ENCODE measurements around the gene DIDO1.
"Not testable (repeated sequence)": the region's sequence is repeated elsewhere in the genome, so short reads cannot be mapped to it uniquely, and the experiment has no call there.

DIDO1 gene

DNA sequence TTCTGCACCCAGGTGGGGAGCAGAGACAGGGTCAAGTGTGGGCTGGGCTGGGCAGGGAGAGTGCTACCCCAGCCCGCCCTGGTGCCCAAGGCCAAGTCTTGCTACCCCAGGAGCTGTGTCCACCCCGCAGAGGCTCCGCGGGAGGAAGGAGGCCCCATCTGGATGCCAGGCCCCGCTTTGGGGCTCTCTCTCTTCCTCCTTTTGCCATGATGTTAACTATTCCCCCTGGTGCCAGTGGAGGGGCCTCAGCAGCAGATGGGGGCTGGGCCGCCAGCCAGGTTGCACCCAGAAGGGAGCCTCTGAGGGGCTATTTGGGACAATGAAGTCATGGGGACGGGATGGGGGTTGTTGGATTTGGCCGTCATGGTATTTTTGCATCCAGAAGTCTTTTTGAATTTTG lies 35.5 kb upstream of the DIDO1 start:
- no peaks in the 10 kb centered on the region; the same call in 1 of the 2 replicates for H3K4me1 ChIP-seq (ENCODE audit: control insufficient read depth, insufficient read depth, low read length)
- no peaks in the 10 kb centered on the region for H3K9me3 ChIP-seq (ENCODE audit: control insufficient read depth, insufficient read depth, low read length)
- H3K27me3 ChIP-seq (ENCODE audit: control insufficient read depth, insufficient read depth, low read length), result no peaks in the 10 kb centered on the region
- WGBS (ENCODE audit: insufficient coverage, insufficient read length), result no CpG with 5 or more reads among the region's 8 CpGs
- H3K27ac ChIP-seq (ENCODE audit: low read length), result no peak overlapping the region
- DNase-seq (ENCODE audit: low read depth, low spot score), result no peak
- H3K36me3 ChIP-seq (ENCODE audit: control insufficient read depth, insufficient read depth, low read length), result peaks cover 30% of the 10 kb centered on the region
- H3K4me3 ChIP-seq (ENCODE audit: low read length), result no peak overlapping the region

DNA sequence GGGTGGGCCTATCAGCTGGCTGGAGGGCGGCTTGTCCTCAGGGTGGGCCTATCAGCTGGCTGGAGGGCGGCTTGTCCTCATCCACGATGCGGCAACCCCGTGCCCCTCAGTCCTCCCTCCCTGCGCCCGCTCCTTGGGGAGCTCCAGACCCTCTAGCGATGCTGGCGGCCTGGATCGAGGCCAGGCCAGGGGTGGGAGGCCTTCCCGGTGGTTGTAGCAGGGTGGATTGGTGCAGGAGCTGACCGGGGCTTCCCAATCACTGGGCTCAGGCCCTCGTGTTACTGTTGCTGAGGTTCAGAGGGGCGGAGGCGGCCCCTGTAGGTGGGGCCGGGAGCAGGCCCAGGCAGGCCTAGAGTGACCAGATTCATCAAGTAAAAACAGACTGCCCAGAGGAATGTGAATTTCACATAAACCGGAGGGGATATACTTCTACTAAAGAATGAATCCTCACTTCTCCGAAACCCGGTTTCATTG lies 35.0 kb upstream of the DIDO1 start:
- H3K27me3 ChIP-seq (ENCODE audit: control insufficient read depth, insufficient read depth, low read length), result no peaks in the 10 kb centered on the region
- H3K9me3 ChIP-seq (ENCODE audit: control insufficient read depth, insufficient read depth, low read length), result no peaks in the 10 kb centered on the region
- peaks cover 32% of the 10 kb centered on the region for H3K36me3 ChIP-seq (ENCODE audit: control insufficient read depth, insufficient read depth, low read length)
- no peak overlapping the region for H3K27ac ChIP-seq (ENCODE audit: low read length)
- H3K4me3 ChIP-seq (ENCODE audit: low read length), result no peak overlapping the region
- DNase-seq (ENCODE audit: low read depth, low spot score), result no peak
- no peaks in the 10 kb centered on the region; the same call in 1 of the 2 replicates for H3K4me1 ChIP-seq (ENCODE audit: control insufficient read depth, insufficient read depth, low read length)
- WGBS (ENCODE audit: insufficient coverage, insufficient read length), result no CpG with 5 or more reads among the region's 19 CpGs

DNA sequence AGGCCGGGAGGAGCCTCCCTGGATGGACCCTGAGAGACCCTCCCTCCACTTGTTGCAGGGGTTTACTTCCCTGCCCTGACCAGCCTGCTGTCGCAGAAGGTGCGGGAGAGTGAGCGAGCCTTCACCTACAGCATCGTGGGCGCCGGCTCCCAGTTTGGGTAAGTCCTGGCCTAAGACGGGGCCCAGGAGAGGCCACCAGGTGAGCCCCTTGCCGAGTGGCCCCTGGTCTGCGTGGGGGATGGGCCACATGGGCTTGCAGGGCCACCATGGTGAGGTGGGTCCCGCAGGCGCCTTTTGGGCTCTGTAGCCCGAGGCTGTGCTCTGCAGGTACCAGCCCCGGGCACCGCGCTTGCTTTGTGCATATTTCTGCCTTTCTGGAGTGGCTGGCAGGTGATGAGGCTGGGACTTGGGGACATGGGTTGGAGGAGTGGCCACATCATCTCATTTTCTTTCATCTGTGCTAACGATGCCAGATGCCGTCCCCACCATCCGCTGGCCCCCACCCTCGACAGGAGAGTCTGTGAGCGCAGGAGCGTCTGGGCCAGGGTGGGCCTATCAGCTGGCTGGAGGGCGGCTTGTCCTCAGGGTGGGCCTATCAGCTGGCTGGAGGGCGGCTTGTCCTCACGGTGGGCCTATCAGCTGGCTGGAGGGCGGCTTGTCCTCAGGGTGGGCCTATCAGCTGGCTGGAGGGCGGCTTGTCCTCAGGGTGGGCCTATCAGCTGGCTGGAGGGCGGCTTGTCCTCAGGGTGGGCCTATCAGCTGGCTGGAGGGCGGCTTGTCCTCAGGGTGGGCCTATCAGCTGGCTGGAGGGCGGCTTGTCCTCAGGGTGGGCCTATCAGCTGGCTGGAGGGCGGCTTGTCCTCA lies 34.4 kb upstream of the DIDO1 start:
- H3K36me3 ChIP-seq (ENCODE audit: control insufficient read depth, insufficient read depth, low read length), result peaks cover 32% of the 10 kb centered on the region
- DNase-seq (ENCODE audit: low read depth, low spot score); H3K27ac ChIP-seq (ENCODE audit: low read length); H3K4me3 ChIP-seq (ENCODE audit: low read length); H3K9me3 ChIP-seq (ENCODE audit: control insufficient read depth, insufficient read depth, low read length); H3K27me3 ChIP-seq (ENCODE audit: control insufficient read depth, insufficient read depth, low read length); H3K4me1 ChIP-seq (ENCODE audit: control insufficient read depth, insufficient read depth, low read length): not testable (repeated sequence)
- WGBS (ENCODE audit: insufficient coverage, insufficient read length), result no CpG with 5 or more reads among the region's 31 CpGs

DNA sequence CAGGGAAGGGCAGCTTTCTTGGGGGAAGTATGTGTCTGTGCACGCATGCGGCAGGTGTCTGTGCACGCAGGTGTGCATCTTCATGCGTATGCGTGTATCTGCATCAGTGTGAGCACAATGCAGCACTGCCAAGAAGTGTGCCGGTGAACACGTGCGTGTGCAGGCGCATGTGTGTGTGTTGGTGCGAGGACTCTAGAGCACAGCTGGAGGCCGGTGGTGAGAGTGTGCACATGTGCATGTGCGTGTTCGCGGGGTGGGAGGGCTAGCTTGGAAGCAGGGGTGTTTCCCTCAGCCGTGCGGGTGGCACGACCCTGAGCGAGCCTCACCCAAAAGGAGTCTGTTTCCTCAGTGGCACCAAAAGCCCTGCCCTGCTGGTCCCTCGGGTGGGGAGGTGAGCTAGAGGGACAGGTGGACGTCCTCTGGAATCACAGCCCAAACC lies 33.7 kb upstream of the DIDO1 start:
- Histone ChIP-seq H3K9me3 (ENCODE audit: control insufficient read depth, insufficient read depth, low read length) (no peaks in the 10 kb centered on the region), H3K4me3 (ENCODE audit: low read length) (no peak overlapping the region), H3K27me3 (ENCODE audit: control insufficient read depth, insufficient read depth, low read length) (no peaks in the 10 kb centered on the region), H3K27ac (ENCODE audit: low read length) (no peak overlapping the region), H3K36me3 (ENCODE audit: control insufficient read depth, insufficient read depth, low read length) (peaks cover 32% of the 10 kb centered on the region), H3K4me1 (ENCODE audit: control insufficient read depth, insufficient read depth, low read length) (no peaks in the 10 kb centered on the region; the same call in 1 of the 2 replicates)
- WGBS (ENCODE audit: insufficient coverage, insufficient read length), result no CpG with 5 or more reads among the region's 20 CpGs
- no peak for DNase-seq (ENCODE audit: low read depth, low spot score)

DNA sequence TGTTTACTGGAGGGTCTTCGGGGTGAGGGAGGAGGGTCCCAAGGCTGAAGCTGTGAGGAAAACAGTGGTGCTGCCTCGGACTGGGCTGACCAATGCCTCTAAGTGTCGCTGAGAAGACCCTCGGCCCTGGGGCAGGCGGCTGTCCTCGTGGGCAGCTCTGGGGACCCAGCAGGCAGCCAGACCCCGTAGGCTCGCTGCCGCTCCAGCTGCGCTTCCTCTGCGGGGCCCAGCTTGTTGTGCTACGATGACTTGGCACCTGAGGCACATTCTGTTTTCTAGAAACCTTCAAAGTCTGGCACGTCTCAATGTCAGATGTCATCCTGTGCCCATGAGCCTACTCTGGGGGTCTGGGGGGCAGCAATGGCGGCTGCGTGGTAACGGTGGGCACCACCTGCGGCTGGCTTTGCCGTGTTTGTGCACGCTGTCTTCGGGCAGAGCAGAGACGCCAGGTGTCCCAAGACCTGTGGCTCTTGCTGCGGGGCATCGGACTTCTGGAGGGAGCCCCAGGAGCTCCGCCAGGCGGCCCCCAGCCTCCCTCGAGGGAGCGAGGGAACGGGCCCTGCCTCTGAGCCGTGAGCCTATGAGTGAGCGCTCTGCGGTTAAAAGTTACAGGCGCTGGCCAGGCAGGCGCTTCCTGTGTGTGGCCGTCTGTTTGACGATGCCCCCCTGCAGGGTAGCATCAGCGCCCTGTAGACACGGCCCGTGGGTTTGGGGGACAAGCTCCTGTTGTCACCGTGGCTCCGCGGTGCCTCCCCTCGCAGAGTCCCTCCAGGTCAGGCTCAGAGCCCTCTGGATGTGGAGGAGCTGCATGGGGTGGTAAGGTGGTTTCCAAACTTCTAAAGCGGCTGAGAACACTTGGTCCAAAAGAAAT lies 33.0 kb upstream of the DIDO1 start:
- Histone ChIP-seq H3K27ac (ENCODE audit: low read length) (no peak overlapping the region), H3K4me3 (ENCODE audit: low read length) (no peak overlapping the region), H3K36me3 (ENCODE audit: control insufficient read depth, insufficient read depth, low read length) (peaks cover 31% of the 10 kb centered on the region), H3K27me3 (ENCODE audit: control insufficient read depth, insufficient read depth, low read length) (no peaks in the 10 kb centered on the region), H3K9me3 (ENCODE audit: control insufficient read depth, insufficient read depth, low read length) (no peaks in the 10 kb centered on the region), H3K4me1 (ENCODE audit: control insufficient read depth, insufficient read depth, low read length) (peaks cover 3% of the 10 kb centered on the region; the same call in 1 of the 2 replicates)
- DNase-seq (ENCODE audit: low read depth, low spot score), result no peak
- WGBS (ENCODE audit: insufficient coverage, insufficient read length), result no CpG with 5 or more reads among the region's 43 CpGs

DNA sequence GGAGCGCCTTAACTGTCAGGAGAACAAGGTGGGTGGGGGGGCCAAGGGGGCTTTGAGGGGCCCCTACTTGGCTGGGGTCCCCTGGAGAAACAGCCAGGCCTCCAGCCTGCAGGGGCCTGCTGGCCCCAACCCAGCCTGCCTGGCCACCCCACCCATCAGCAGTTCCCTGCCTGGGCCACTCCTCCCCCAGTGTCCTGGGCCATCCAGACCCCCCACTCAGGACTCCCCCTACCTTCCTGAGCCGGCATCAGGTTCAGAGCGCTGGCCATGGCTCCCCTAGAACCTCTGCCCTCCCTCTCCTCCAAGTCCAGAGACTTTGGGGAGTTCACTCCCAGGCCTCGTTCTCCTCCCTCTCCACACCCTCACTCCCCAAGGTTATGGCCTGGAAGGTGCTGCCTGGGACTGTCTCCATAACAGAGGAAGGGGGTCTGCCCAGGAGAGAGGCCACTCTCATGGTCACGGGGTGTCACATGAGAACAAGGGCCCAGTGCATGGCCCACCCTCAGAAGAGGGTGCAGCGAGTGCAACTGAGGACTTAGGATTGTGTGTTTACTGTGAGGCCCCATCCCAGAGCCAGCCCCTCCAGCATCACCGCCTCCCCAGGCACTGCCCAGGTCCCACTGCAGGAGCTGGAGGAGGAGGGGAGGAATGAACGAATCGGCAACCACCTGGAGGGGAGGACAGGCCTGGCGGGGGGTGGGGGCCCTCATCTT lies 32.2 kb upstream of the DIDO1 start:
- no CpG with 5 or more reads among the region's 10 CpGs for WGBS (ENCODE audit: insufficient coverage, insufficient read length)

DNA sequence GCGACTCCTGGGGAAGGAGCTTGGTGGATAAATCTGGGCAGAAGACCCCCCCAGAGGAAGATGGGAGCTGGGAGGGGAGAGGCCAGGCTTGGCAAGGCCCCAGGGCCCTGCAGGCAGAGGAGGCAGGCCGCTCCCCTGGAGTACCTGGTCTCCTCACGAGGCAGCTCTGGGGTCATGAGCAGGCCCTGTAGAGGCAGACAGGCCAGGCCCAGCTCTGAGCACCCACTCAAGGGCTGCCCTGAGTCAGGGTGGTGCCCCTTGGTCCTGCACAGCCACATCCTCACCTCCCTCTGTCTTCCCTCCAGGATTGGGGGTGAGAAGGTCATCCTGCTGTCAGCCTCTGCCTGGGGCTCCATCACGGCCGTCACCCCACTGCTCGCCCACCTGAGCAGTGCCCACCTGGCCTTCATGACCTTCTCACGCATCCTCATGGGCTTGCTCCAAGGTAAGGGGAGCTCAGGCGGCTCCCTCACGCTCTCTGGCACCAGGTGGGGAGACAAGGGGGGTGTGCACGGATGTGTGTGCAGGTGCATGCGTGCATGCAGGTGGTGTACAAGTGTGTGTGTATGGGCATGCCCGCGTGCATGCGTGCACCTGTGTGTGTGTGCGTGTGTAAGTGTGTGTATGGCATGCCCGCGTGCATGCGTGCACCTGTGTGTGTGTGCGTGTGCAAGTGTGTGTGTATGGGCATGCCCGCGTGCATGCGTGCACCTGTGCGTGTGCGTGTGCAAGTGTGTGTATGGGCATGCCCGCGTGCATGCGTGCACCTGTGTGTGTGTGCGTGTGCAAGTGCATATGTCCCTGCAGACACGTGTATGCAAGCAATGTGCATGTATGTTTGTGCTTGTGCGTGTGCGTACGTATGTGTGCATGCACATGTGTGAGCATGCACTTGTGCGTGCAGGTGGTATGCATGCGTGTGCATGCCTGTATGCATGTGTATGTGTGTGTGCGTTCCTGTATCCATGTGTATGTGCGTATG lies 31.1 kb upstream of the DIDO1 start:
- H3K36me3 ChIP-seq (ENCODE audit: control insufficient read depth, insufficient read depth, low read length), result peaks cover 17% of the 10 kb centered on the region
- no peaks in the 10 kb centered on the region for H3K9me3 ChIP-seq (ENCODE audit: control insufficient read depth, insufficient read depth, low read length)
- no peak overlapping the region for H3K27ac ChIP-seq (ENCODE audit: low read length)
- H3K4me3 ChIP-seq (ENCODE audit: low read length), result no peak overlapping the region
- DNase-seq (ENCODE audit: low read depth, low spot score), result no peak
- peaks cover 11% of the 10 kb centered on the region for H3K4me1 ChIP-seq (ENCODE audit: control insufficient read depth, insufficient read depth, low read length)
- H3K27me3 ChIP-seq (ENCODE audit: control insufficient read depth, insufficient read depth, low read length), result no peaks in the 10 kb centered on the region
- WGBS (ENCODE audit: insufficient coverage, insufficient read length), result no CpG with 5 or more reads among the region's 36 CpGs

More for the DNA sequence above, 32.2 kb upstream of the DIDO1 start:
- Histone ChIP-seq H3K4me3 (ENCODE audit: low read length) (no peak overlapping the region), H3K4me1 (ENCODE audit: control insufficient read depth, insufficient read depth, low read length) (peaks cover 5% of the 10 kb centered on the region), H3K9me3 (ENCODE audit: control insufficient read depth, insufficient read depth, low read length) (no peaks in the 10 kb centered on the region), H3K36me3 (ENCODE audit: control insufficient read depth, insufficient read depth, low read length) (peaks cover 27% of the 10 kb centered on the region), H3K27ac (ENCODE audit: low read length) (no peak overlapping the region), H3K27me3 (ENCODE audit: control insufficient read depth, insufficient read depth, low read length) (no peaks in the 10 kb centered on the region)
- DNase-seq (ENCODE audit: low read depth, low spot score), result no peak

DNA sequence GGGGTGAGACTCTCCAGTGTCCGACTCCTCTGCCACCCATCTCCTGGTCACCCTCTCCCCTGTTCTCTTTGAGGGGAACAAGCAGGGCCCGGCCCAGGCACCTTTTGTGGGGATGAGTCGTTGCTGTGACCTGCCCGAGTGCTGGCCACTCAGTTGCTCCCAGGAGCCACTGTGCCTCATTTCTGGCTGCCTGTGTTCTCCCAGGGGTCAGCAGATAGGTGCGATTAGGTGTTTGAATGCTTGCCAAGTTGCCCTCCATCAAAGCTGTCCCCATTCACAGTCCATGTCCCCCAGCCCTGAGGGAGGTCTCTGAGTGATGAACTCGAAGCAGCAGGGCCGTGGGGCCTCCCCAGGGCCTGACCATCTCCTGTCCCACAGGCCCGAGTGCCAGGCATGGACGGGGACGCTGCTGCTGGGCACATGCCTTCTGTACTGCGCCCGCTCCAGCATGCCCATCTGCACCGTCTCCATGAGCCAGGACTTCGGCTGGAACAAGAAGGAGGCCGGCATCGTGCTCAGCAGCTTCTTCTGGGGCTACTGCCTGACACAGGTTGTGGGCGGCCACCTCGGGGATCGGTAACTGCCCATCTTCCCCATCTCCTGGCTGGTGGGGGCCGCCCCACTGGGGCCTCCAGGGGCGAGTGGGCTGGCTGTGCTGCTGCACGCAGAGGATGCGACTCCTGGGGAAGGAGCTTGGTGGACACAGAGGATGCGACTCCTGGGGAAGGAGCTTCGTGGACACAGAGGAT lies 30.3 kb upstream of the DIDO1 start:
- no peaks in the 10 kb centered on the region for H3K9me3 ChIP-seq (ENCODE audit: control insufficient read depth, insufficient read depth, low read length)
- peaks cover 15% of the 10 kb centered on the region for H3K36me3 ChIP-seq (ENCODE audit: control insufficient read depth, insufficient read depth, low read length)
- H3K4me1 ChIP-seq (ENCODE audit: control insufficient read depth, insufficient read depth, low read length), result peaks cover 11% of the 10 kb centered on the region
- no peak overlapping the region for H3K4me3 ChIP-seq (ENCODE audit: low read length)
- no peaks in the 10 kb centered on the region for H3K27me3 ChIP-seq (ENCODE audit: control insufficient read depth, insufficient read depth, low read length)
- no peak overlapping the region for H3K27ac ChIP-seq (ENCODE audit: low read length)
- no CpG with 5 or more reads among the region's 25 CpGs for WGBS (ENCODE audit: insufficient coverage, insufficient read length)
- no peak for DNase-seq (ENCODE audit: low read depth, low spot score)
